Effector CD8-positive, alpha-beta T cell (primary cell): ENCODE results near the gene ZCCHC7.

Experiments used
- DNase-seq: peaks from one replicate; lab custom pipeline; 2025; lab: John Stamatoyannopoulos, UW

The ZCCHC7 gene

GRCh38 chr9:37336150-37336549, 215.8 kb downstream of the ZCCHC7 start:
- DNase-seq: no peak

GRCh38 chr9:37337301-37337890, 217.0 kb downstream of the ZCCHC7 start:
- DNase-seq: no peak

- no peak for DNase-seq
Measured at GRCh38 chr9:37338218-37338617, 217.8 kb downstream of the ZCCHC7 start.

DNA sequence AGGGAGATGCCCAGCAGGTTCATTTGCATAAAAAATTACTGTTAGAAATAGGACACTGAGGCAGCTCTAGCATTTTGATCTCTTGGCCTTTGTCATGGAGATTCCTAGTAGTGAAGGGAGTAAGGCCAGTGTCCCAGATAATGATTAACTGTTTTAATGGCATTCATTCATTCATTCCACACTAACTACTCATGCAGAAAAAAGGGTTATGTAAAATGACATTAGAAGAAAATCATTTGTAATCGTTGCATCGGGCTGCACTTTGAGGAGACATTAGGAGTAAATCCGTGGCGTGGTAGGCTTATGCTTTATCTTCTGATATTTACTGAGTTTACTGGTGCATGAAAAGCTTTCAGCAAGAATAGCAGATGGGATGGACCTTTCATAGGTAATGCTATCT, 219.5 kb downstream of the ZCCHC7 start:
- no peak for DNase-seq

DNA sequence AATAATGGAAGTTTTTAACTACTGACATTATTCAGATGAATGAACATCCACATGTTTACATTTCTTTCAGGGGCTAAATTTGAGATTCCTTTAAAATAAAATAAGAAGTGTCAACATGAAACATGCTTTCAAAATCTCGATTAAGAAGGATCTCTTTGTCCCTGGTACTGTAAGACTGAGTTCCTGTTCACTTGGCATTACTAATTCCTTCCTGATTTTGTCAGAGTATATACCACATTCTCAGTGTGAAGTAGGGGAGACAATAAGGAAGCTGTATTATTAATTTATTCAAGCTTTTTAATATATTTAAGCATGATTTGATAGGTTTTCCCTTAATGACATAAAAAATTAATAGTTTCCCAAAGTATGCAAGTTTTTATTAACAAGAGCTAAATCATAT, 220.6 kb downstream of the ZCCHC7 start:
- no peak for DNase-seq

- no peak for DNase-seq
Measured at GRCh38 chr9:37341704-37342103, 221.3 kb downstream of the ZCCHC7 start.

- DNase-seq: no peak
Measured at GRCh38 chr9:37342493-37342892, 222.1 kb downstream of the ZCCHC7 start.

DNA sequence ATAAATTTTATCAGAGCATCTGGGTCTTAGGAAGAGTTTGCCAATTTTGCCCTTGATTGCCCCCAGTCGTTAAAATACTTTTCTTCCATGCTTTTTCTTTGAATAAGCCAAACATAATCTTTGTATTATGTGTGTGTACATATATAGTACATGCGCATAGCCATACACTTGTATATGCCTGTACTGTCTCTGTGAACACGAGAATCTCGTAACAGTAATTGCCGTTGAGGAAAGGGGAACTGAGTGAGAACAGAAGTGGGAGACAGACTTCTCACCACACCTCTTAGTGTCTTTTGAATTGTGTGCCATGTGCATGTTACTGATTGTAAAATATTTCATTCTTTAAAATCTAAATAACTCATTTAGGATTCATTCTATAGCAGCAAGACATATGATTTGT, 222.5 kb downstream of the ZCCHC7 start:
- DNase-seq: no peak

GRCh38 chr9:37343724-37344123, 223.3 kb downstream of the ZCCHC7 start:
- DNase-seq: no peak

DNA sequence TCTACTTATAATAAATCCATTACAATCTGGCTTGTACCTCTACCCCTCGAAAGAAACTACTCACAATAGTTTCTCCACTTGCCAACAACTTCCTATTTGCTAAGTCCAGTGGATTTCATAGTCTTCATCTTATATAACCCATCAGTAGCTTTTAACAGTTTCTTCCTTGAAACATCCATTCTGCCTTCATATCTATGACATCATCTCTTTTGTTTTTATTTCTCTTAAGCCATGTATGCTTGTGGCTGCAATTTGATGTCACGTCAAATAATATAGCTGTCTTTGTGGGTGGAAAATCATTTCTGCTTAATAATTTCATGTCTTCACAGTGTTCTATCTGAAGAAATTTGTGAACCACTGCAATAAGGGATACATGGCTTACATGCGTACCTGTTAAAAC, 224.7 kb downstream of the ZCCHC7 start:
- DNase-seq: no peak

DNA sequence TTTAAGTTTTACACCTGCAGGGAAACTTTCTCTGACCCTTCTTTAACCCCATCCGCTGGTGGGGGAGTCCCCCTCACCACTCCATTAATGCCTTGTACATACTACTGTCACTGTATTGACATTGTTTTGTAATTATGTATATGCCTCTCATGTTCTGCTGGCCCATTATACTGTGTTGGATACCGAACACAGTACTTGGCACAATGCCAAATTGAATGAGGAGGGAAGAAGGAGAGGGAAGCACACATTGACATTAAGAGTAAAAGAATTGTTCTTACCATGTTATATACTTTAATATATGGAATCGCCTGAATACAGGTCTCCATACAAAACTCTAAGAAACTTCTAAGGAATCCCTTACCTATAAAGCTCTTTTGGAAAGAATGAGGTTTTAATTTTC, 228.5 kb downstream of the ZCCHC7 start:
- no peak for DNase-seq

GRCh38 chr9:37350486-37351190, 230.3 kb downstream of the ZCCHC7 start:
- DNase-seq: no peak

- DNase-seq: no peak
Measured at GRCh38 chr9:37353791-37354190, 233.4 kb downstream of the ZCCHC7 start.

DNA sequence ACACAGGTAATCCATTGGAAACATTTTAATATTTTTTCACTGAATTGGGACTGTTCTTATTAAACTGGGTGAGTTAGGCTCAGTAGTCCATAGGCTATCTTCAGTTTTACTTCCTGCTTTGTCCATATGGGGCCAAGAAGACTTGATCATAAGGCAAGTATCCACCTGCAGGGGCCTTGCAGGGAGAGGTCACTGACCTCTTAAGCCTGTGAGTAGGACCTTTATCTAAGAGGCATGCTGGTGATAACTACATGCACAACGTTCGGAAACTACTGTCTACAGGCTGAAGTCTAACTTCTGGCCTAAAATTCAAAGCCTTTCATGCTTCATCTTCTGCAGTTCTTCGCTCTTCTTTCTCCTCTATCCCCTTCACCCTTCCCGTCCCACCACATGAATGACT, 242.1 kb downstream of the ZCCHC7 start:
- DNase-seq: no peak

GRCh38 chr9:37363124-37363523, 242.8 kb downstream of the ZCCHC7 start:
- DNase-seq: no peak

- no peak for DNase-seq
Measured at GRCh38 chr9:37364136-37364535, 243.8 kb downstream of the ZCCHC7 start.

DNA sequence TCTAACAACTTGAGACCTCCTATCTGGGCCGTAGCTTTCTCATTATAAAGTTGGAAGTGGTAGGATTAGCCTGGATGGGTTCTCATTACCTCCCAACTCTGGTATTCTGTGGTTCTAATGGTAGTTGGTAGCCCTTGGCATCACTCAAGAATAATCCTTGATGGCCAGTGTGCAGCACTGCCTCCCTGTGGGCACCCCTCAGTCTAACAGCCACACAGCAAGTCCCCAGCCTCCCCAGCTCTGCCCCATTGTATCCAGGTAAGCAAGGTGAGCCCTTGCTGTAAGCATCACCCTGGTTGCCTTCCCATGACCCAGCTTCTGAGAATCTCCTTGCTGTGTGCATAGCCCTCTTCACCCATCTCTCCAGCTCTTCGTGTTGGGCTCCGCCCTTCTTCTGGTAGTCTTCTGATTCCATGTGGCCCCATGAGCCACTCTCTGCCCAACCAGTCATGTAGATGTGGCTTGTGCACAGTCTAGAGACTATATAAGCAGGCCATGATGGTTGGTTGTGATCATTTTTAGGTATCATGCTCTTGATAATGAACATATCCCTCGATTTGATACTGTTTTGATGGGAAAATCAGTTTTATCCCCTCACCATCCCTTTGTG, 244.5 kb downstream of the ZCCHC7 start:
- no peak for DNase-seq

DNA sequence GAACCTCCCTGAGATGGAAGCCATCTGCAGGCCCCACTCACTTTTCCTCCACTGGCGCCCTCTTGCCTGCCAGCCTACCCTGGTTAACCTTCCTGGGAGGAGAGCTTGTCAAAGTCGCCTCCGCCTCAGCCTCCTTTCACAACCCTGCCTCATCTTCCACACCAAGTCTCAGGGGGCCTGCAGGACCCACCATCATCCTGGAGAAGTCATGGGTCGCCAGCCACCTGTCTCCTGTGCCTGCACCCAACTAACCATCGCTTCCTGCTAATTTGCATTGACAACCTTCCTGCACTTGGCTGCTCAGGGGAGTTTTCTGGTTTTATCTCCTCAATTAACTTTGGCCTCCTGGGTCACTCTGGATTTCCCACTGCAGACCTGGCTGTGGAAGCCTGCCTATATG, 249.3 kb downstream of the ZCCHC7 start:
- no peak for DNase-seq

- DNase-seq: no peak
Measured at GRCh38 chr9:37370282-37370681, 249.9 kb downstream of the ZCCHC7 start.

GRCh38 chr9:37370968-37371563, 250.7 kb downstream of the ZCCHC7 start:
- DNase-seq: no peak

DNA sequence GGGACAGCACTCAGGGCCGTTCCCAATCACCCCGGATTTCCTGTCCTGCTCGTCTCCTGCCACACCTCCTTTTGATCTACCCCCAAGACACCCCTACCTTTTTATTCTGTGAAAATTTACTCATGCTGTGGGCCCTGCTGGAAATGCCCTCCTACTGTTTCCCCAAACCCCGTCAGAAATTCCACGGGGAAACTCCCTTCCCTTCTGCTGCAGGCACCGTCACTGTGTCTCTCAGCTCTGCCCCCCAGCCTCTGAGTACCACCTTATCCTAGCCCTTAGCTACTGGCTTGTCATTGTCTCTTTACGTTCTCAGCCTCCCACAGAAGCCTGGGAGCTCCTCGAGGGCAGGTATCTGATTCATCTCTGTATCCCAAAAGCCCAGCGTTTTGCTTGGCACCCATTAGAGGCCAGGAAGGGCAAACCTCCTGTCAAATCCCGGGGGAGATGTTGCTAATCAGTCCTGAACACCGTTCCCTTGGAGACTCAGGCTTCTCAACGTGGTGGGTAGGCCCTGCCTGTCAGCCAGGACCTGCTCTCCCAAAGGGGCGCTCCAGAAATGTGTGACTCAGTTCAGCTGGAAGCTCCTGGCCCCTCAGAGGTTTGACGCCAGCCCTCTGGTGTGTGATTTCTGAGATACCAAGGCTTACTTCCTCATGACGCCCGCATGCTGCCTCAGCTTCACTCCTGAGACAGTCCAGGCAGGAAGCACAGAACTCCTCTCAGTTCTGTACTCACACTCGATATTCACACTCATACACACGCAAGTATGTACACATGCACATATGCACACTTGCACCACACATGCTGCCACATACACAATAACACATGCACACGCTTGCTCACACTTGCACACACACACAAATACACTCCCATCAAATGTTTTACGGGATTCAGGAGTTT, 251.4 kb downstream of the ZCCHC7 start:
- DNase-seq: no peak

DNA sequence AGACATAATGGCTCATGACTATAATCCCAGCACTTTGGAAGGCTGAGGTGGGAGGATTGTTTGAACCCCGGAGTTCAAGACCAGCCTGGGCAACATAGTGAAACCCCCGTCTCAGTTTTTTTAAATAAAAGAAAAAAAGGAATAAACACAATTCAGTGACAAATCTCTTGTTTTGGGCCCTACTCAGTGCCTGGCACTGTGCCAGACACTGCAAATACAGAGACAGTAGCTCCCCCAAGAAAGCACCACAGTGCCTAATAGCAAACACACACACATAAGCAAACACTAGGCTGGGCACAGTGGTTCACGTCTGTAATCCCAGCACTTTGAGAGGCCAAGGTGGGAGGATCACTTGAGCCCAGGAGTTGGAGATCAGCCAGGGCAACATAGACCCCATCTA, 252.5 kb downstream of the ZCCHC7 start:
- DNase-seq: no peak
